Esophagus squamous epithelium (tissue), 4 donors: ENCODE data around the gene PCDHGA12.

ENCODE experiments used
- CTCF ChIP-seq, 6 experiments: fragments of 450-650 bp in 4 of 6; fragments of 200-600 bp in 2 of 6; sonication (generic) in 2 of 6; IDR thresholded peaks; one replicate each; pipeline ENCODE4 v1.5.1; 2016 to 2019; ENCODE audit warnings: antibody characterized with exemption in 6 of 6, mild to moderate bottlenecking in 4 of 6, moderate library complexity in 4 of 6
- POLR2A ChIP-seq, 4 donors: fragments of 450-650 bp; IDR thresholded peaks; one replicate each; pipeline ENCODE4 v1.6.1; 2017; ENCODE audit warnings: antibody characterized with exemption in 4 of 4, mild to moderate bottlenecking in 4 of 4, moderate library complexity in 3 of 4

- TF ChIP-seq CTCF (IDR thresholded peaks at IDR 0.05) (no peak), POLR2A (IDR thresholded peaks at IDR 0.05) (no peak)
These were observed 49.5 kb downstream of the PCDHGA12 start for GRCh38 chr5:141479776-141480175.
